CD4-positive, CD25-positive, alpha-beta regulatory T cell (primary cell): Measurements from ENCODE around the gene DGKB. TPM values are rescaled to one million over a fixed set of nuclear protein-coding genes. Genes with fewer than 3 reads are reported as not detected.

Experiments
- ATAC-seq, 2 donors: fragments of 150-1000 bp; cut with Tn5 transposase; one replicate each; pipeline ENCODE4 v1.10.0; 2021; ENCODE audit warnings: low read depth in 2 of 2, moderate number of reproducible peaks in 2 of 2, moderate library complexity in 1 of 2
- DNase-seq, 3 donors: peaks; one replicate each; pipeline versions ENCODE4 v3.0.0 to v3.0.0-alpha.2; 2012 to 2022; ENCODE audit warnings: mixed read lengths in 1 of 3
- H3K27ac ChIP-seq: one replicate; pipeline ENCODE4 v1.7.0; 2013; ENCODE audit warnings: mild to moderate bottlenecking, low read length; ENCODE audit not compliant: insufficient read depth, poor library complexity, severe bottlenecking
- H3K27me3 ChIP-seq: one replicate; pipeline ENCODE4 v1.7.0; 2013; ENCODE audit warnings: low read length; ENCODE audit not compliant: control insufficient read depth, insufficient read depth
- H3K36me3 ChIP-seq: one replicate; pipeline ENCODE4 v1.7.0; 2013; ENCODE audit warnings: mild to moderate bottlenecking, low read length, moderate library complexity; ENCODE audit not compliant: control insufficient read depth, insufficient read depth
- H3K4me1 ChIP-seq: 2 replicates; pipeline ENCODE4 v1.7.0; 2013; ENCODE audit warnings: mild to moderate bottlenecking, low read length; ENCODE audit not compliant: insufficient read depth, control insufficient read depth, poor library complexity, severe bottlenecking
- H3K4me3 ChIP-seq: one replicate; pipeline ENCODE4 v1.7.0; 2013; ENCODE audit warnings: low read depth, mild to moderate bottlenecking, low read length, moderate library complexity
- H3K9me3 ChIP-seq, 2 experiments: 1 replicate in 1 of 2; 2 replicates in 1 of 2; pipeline ENCODE4 v1.7.0; 2013; ENCODE audit warnings: low read length in 2 of 2, mild to moderate bottlenecking in 1 of 2, moderate library complexity in 1 of 2; ENCODE audit not compliant: control insufficient read depth in 2 of 2
- H3K27ac Mint-ChIP-seq, 3 donors: one replicate each; pipeline ENCODE4 v1.8.0; 2020 to 2022; ENCODE audit warnings: mild to moderate bottlenecking in 3 of 3, mixed read lengths in 3 of 3, moderate library complexity in 2 of 3
- H3K27me3 Mint-ChIP-seq: one replicate; pipeline ENCODE4 v1.8.0; 2022; ENCODE audit warnings: mild to moderate bottlenecking, mixed read lengths
- H3K36me3 Mint-ChIP-seq: one replicate; pipeline ENCODE4 v1.8.0; 2020; ENCODE audit warnings: mixed read lengths
- H3K4me1 Mint-ChIP-seq, 4 donors: one replicate each; pipeline ENCODE4 v1.8.0; 2020 to 2022; ENCODE audit warnings: mixed read lengths in 4 of 4, mild to moderate bottlenecking in 1 of 4
- H3K4me3 Mint-ChIP-seq, 4 donors: one replicate each; pipeline ENCODE4 v1.8.0; 2020 to 2022; ENCODE audit warnings: mild to moderate bottlenecking in 4 of 4, mixed read lengths in 4 of 4, moderate library complexity in 3 of 4
- H3K9me3 Mint-ChIP-seq, 7 donors: one replicate each; pipeline ENCODE4 v1.8.0; 2020 to 2022; ENCODE audit warnings: mixed read lengths in 7 of 7, mild to moderate bottlenecking in 3 of 7, moderate library complexity in 2 of 7
- polyA plus RNA-seq, 4 donors: library from polyadenylated mRNA; unstranded; fragments of 300-500 nt; fragmentation: Illumina TruSeq; gene quantifications; one replicate each; pipeline ENCODE4 v1.2.3, GENCODE V29; 2021
- total RNA-seq: library from RNA; stranded (reverse); gene quantifications from one replicate; pipeline ENCODE4 v1.2.3, GENCODE V29; 2022

DGKB gene
- total and polyA plus RNA-seq, 5 donors from 2014 or later, result not detected

- no peak for DNase-seq
- Mint-ChIP-seq H3K36me3 (no peaks in the 10 kb centered on the region), H3K27me3 (no peaks in the 10 kb centered on the region), H3K4me3 (no peak overlapping the region), H3K27ac (no peak overlapping the region), H3K9me3 (peaks cover 0 to 6% (median 0%) of the 10 kb centered on the region in 7 donors), H3K4me1 (no peaks in the 10 kb centered on the region)
- Histone ChIP-seq H3K4me1 (no peaks in the 10 kb centered on the region), H3K36me3 (no peaks in the 10 kb centered on the region), H3K4me3 (no peak overlapping the region), H3K9me3 (no peaks in the 10 kb centered on the region), H3K27me3 (no peaks in the 10 kb centered on the region), H3K27ac (no peak overlapping the region)
- ATAC-seq, result no peak
These were observed 204.9 kb downstream of the DGKB start for GRCh38 chr7:14697684-14698083.

DNA sequence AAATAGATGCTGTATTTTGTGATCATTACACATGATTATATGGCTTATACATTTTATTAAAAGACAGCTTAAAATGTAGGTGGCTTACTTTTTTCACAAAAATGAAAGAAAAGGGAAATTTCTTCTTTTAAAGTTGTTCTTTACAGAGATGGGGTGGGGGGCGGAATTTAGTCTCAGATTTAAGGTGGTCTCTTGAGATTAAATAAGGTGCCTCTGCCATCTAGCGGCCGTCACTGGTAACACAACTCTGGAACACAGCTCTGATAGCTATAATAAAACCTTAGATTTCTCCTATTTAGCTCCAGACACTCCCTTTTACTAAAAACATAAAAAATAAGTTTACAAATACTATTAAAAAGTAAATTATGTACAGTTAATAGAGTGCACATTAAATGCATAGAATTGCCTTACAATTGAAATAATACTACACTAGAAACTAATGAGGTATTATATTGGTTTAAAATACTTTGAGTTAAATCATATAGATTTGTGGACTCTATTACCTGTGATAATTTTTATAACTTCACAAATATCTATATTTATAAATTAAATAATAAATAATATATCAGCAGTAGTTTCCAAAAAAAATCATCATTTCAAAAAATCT lies 210.9 kb downstream of the DGKB start:
- Histone ChIP-seq H3K36me3 (no peaks in the 10 kb centered on the region), H3K27ac (no peak overlapping the region), H3K27me3 (no peaks in the 10 kb centered on the region), H3K4me1 (no peaks in the 10 kb centered on the region), H3K9me3 (no peaks in the 10 kb centered on the region), H3K4me3 (no peak overlapping the region)
- DNase-seq (peak; percentile 1 to 22 (median 15)), ATAC-seq (no peak)
- Mint-ChIP-seq H3K36me3 (no peaks in the 10 kb centered on the region), H3K27ac (no peak overlapping the region), H3K27me3 (no peaks in the 10 kb centered on the region), H3K9me3 (no peaks in the 10 kb centered on the region), H3K4me1 (no peaks in the 10 kb centered on the region), H3K4me3 (no peak overlapping the region)

GRCh38 chr7:14691034-14691433 lies 211.5 kb downstream of the DGKB start:
- Histone ChIP-seq H3K4me3 (no peak overlapping the region), H3K36me3 (no peaks in the 10 kb centered on the region), H3K27me3 (no peaks in the 10 kb centered on the region), H3K4me1 (no peaks in the 10 kb centered on the region), H3K27ac (no peak overlapping the region), H3K9me3 (no peaks in the 10 kb centered on the region)
- no peaks in the 10 kb centered on the region for H3K36me3 Mint-ChIP-seq
- no peak overlapping the region for H3K27ac Mint-ChIP-seq
- no peak for ATAC-seq
- no peaks in the 10 kb centered on the region for H3K9me3 Mint-ChIP-seq
- H3K4me1 Mint-ChIP-seq, result no peaks in the 10 kb centered on the region
- no peak overlapping the region for H3K4me3 Mint-ChIP-seq
- no peak for DNase-seq
- no peaks in the 10 kb centered on the region for H3K27me3 Mint-ChIP-seq

DNA sequence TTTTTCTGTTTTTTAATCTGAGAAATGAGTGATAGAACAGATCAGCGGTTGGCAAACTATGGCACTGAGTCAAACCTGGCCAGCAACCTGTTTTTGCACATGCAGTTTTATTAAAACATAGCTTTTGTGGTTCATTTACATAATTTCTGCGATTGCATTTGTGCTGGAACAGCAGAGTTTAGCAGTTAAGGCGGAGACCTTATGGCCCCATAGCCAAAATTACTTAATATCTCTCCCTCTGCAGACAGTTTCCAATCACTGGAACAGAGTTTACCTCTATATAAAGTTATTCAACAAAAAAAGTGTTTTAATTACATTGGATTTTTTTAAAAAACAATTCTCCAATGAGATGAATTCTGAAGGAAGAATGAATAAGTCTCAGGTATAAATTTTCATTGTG lies 212.1 kb downstream of the DGKB start:
- Histone ChIP-seq H3K36me3 (no peaks in the 10 kb centered on the region), H3K27ac (no peak overlapping the region), H3K4me1 (no peaks in the 10 kb centered on the region), H3K4me3 (no peak overlapping the region), H3K27me3 (no peaks in the 10 kb centered on the region), H3K9me3 (no peaks in the 10 kb centered on the region)
- Mint-ChIP-seq H3K4me1 (no peaks in the 10 kb centered on the region), H3K27me3 (no peaks in the 10 kb centered on the region), H3K9me3 (no peaks in the 10 kb centered on the region), H3K27ac (no peak overlapping the region), H3K4me3 (no peak overlapping the region), H3K36me3 (no peaks in the 10 kb centered on the region)
- DNase-seq, result no peak
- ATAC-seq, result no peak

DNA sequence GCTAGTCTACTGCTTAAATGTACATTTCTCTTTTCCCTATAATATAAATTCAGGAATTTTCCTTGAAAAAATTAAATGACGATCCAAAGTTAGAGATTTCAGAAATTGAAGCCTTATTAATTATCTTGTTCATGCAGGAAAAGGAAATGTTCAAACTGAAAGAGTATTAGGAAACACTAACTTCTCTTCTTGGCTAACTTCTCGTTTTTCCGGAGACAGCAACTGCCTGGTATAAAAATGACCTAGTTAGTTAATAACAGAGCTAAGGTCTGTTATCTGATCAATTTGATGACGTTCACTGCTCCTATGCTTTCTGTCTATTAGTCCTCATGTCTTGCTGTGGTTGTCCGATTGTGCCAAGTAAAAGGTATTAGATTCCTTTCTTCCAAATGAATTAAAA lies 212.5 kb downstream of the DGKB start:
- no peaks in the 10 kb centered on the region for H3K36me3 Mint-ChIP-seq
- Histone ChIP-seq H3K27ac (no peak overlapping the region), H3K27me3 (no peaks in the 10 kb centered on the region), H3K4me1 (no peaks in the 10 kb centered on the region), H3K4me3 (no peak overlapping the region), H3K9me3 (no peaks in the 10 kb centered on the region), H3K36me3 (no peaks in the 10 kb centered on the region)
- H3K27me3 Mint-ChIP-seq, result no peaks in the 10 kb centered on the region
- no peak overlapping the region for H3K4me3 Mint-ChIP-seq
- ATAC-seq (no peak), DNase-seq (no peak)
- H3K27ac Mint-ChIP-seq, result no peak overlapping the region
- no peaks in the 10 kb centered on the region for H3K9me3 Mint-ChIP-seq
- no peaks in the 10 kb centered on the region for H3K4me1 Mint-ChIP-seq

GRCh38 chr7:14688208-14688607 lies 214.3 kb downstream of the DGKB start:
- no peak for DNase-seq
- Histone ChIP-seq H3K9me3 (no peaks in the 10 kb centered on the region), H3K4me3 (no peak overlapping the region), H3K36me3 (no peaks in the 10 kb centered on the region), H3K4me1 (no peaks in the 10 kb centered on the region), H3K27ac (no peak overlapping the region), H3K27me3 (no peaks in the 10 kb centered on the region)
- no peak overlapping the region for H3K4me3 Mint-ChIP-seq
- no peak for ATAC-seq
- H3K4me1 Mint-ChIP-seq, result no peaks in the 10 kb centered on the region
- H3K27me3 Mint-ChIP-seq, result no peaks in the 10 kb centered on the region
- H3K27ac Mint-ChIP-seq, result no peak overlapping the region
- H3K36me3 Mint-ChIP-seq, result no peaks in the 10 kb centered on the region
- no peaks in the 10 kb centered on the region for H3K9me3 Mint-ChIP-seq

- no peaks in the 10 kb centered on the region for H3K27me3 ChIP-seq
- H3K4me1 ChIP-seq, result no peaks in the 10 kb centered on the region
- H3K4me3 ChIP-seq, result no peak overlapping the region
- DNase-seq, result no peak
- Mint-ChIP-seq H3K4me3 (no peak overlapping the region), H3K36me3 (no peaks in the 10 kb centered on the region), H3K27me3 (no peaks in the 10 kb centered on the region), H3K9me3 (no peaks in the 10 kb centered on the region), H3K27ac (no peak overlapping the region), H3K4me1 (no peaks in the 10 kb centered on the region)
- no peaks in the 10 kb centered on the region for H3K9me3 ChIP-seq
- H3K36me3 ChIP-seq, result no peaks in the 10 kb centered on the region
- no peak overlapping the region for H3K27ac ChIP-seq
- ATAC-seq, result no peak
These were observed 214.8 kb downstream of the DGKB start for GRCh38 chr7:14687777-14688176.

- no peak for ATAC-seq
- no peaks in the 10 kb centered on the region for H3K27me3 Mint-ChIP-seq
- H3K36me3 Mint-ChIP-seq, result no peaks in the 10 kb centered on the region
These were observed 215.3 kb downstream of the DGKB start for GRCh38 chr7:14687241-14687640.

More at GRCh38 chr7:14687241-14687640, 215.3 kb downstream of the DGKB start:
- no peaks in the 10 kb centered on the region for H3K9me3 ChIP-seq
- Mint-ChIP-seq H3K27ac (no peak overlapping the region), H3K9me3 (no peaks in the 10 kb centered on the region), H3K4me1 (no peaks in the 10 kb centered on the region), H3K4me3 (no peak overlapping the region)
- H3K4me3 ChIP-seq, result no peak overlapping the region
- H3K4me1 ChIP-seq, result no peaks in the 10 kb centered on the region
- no peak overlapping the region for H3K27ac ChIP-seq
- no peak for DNase-seq
- H3K36me3 ChIP-seq, result no peaks in the 10 kb centered on the region
- no peaks in the 10 kb centered on the region for H3K27me3 ChIP-seq
